Measurements from ENCODE around the gene TTLL3.

GRCh38 chr3:9869955-9870354, 59.9 kb downstream of the TTLL3 start:
- TF ChIP-seq SIN3A (IDR thresholded peaks at IDR 0.05; ENCODE audit: borderline replicate concordance, insufficient read depth, low read depth, low read length) (no peak), CTCF (IDR thresholded peaks at IDR 0.05) (no peak), REST (IDR thresholded peaks at IDR 0.05; ENCODE audit: insufficient read depth in 1 of 2, low read depth in 2 of 2, low read length in 1 of 2) (no peak), TCF7L2 (IDR thresholded peaks at IDR 0.05; ENCODE audit: low read depth, low read length) (no peak), POLR2AphosphoS5 (IDR thresholded peaks at IDR 0.05; ENCODE audit: low read depth, low read length) (no peak)
